ENCODE measurements around the gene PODN.

The PODN gene

DNA sequence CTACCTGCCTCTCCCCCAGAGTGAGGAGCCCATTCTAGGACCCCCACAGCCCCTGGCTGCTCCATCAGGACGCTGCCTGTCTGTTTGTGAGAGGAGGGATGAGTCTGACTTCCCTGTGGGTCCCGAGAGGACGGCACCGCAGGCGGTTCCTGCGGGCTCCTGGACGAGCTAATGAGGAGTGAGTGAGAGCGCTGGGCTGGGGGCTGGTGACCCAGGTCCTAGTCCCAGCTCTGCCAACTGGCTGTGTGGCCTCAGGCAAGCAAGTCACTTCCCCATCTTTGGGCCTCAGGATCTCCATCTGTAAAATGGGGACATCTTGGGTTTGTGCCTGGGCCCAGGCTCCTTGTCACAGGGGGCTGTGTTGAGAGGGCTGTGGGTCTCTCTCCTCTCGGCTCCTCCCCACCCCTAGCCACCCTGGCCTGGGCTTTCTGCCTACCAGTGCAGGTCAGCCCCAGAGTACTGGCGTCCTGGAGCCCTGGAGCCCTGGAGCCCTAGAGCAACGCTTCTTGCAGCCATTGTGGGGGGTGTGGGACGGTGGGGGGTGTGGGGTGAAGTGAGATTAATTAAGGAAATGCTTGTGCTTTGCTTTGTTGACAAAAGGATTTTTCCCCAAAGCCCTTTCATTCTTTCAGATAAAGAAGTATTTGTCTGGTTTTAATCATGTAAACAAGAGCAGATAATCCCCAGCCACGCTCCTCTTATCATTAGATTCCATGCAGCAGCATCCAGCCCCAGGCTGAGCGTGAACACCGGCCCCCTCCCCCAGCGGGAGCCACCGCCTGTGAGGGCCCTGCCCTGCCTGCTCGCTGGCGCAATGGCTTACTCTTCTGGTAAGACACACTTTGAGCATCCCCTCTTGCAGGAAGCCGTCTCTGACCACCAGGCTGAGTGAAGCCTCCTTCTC, 53.6 kb downstream of the PODN start:
- DNase-seq, result no peak

DNA sequence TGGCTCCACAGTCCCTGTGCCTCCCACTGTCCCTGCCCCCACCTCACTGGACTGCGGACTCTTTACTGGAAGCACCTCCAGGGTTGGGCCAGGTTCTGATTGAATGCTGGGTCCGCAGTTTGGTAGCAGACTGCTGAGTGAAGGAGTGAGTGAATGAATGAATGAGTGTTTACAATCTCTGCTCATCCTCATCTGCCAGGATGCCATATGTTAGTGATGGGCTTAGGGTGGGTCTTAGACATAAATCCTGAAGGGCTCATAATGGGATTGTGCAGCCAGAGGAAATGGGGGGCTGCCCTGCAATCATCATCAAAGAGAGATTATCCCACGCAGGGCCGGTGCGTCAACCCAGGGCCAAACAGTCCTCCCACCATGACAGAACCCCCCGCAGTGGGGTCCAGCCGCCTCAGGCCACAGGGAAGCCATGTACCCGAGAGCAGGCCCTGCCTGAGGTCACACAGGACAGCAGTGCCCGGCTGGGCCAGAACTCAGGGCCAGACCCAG, 54.3 kb downstream of the PODN start:
- no peak for DNase-seq

DNA sequence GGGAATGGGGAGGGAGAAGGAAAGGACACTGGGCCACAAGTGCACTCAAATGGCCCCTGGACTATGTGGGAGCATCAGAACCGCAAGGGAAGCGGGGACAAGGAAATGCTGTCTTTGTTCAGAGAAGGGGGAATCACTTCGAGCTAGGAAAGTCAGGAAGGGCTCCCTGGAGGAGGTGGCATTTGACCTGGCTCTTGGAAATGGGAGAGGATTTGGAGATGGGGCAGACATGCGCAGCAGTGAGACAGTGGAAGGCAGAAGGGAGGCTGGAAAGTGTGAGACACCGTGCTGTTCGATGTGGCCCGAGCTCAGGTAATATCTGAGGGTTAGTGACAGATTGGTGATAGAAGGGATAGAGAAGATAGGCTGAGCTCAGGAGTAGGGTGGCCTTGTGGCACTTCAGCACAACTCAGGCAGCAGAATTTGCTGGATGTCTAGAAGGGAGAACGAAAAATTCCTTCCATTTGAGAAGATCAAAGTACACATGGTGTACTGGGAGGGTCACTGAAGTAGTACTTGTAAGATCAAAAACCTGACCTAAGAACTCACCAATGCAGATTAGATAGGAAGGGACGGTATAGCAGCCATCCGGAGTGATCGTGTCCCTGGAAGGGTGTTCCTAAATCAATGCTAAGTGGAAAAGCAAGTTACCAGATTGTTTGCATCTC, 55.1 kb downstream of the PODN start:
- DNase-seq, result no peak

DNA sequence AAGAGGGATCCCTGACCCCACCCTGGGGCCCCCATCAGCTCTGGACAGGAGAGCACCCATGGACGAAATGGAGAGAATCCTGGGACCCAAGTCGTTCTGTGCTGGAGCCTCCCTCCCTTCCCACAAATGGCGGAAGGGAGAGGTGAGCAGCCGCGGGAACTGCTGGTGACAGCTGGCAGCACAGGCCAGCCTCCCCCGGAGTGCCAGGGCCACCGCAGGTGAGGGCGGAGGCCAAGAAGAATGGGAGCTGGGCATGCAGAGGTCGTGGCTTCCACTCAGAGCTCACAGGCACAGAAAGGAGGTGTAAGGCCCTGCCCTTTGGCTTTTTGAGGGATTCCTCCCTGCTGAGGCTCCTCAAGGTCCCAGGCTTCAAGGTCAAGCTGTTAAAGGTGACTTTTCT, 55.8 kb downstream of the PODN start:
- no peak for DNase-seq

DNA sequence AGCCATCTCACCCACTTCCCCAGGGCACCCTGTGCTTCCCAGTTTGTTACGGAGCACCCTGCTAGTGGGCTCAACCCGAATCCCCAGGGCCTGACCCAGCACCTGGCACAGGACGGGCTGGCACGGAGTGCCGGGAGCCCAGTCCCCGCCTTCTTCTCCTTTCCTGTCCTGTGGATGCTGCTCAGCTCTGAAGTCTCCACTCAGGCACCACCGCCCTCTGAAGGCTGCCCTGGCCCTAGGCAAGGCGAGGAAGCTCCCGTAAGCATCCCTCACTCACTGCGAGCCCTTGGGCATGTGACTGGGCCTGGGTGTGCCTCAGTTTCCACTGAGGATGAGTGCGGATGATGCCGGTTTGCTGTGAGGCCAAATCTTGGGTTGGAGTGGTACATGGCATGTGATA, 58.6 kb downstream of the PODN start:
- DNase-seq, result no peak

DNA sequence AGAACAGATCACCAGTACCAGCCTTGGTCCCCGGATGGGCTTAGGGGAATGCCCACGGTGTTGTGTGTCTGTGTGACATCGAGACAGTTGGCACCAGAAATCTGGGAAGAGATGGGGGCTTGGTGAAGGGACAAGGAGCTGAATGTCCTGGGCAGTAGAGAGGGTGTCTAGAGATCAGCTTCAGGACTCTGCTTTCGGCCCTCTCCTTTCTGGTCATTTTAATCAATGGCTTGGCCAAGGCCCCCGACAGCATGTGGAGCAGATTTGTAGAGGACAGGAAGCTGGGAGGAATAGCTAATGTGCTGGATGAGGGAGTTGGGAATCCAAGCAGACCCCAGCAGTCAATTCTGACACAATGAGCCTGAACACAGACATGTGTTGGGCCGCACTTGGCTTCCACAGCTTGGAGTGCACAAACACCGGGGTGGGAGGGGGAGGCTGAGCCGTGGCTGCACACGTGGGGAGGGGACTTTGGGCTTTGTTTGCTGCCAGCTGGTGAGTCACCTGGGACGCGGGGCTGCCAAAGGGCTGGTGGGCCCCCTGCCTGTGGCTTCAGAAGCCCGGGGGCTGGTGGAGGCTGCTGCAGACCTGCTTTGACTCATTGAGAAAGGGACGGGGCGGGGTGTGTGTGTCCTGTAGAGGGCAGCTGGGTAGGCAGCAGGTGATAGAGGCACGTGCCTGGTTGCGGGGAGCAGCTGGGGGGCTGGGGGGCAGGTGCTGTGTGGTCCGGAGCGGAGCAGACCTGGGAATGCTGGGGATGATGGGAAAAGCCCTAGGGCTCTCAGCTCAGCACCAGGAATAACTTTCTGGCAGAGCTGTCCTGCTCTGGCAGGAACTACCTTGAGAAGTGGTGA, 59.5 kb downstream of the PODN start:
- DNase-seq, result no peak

DNA sequence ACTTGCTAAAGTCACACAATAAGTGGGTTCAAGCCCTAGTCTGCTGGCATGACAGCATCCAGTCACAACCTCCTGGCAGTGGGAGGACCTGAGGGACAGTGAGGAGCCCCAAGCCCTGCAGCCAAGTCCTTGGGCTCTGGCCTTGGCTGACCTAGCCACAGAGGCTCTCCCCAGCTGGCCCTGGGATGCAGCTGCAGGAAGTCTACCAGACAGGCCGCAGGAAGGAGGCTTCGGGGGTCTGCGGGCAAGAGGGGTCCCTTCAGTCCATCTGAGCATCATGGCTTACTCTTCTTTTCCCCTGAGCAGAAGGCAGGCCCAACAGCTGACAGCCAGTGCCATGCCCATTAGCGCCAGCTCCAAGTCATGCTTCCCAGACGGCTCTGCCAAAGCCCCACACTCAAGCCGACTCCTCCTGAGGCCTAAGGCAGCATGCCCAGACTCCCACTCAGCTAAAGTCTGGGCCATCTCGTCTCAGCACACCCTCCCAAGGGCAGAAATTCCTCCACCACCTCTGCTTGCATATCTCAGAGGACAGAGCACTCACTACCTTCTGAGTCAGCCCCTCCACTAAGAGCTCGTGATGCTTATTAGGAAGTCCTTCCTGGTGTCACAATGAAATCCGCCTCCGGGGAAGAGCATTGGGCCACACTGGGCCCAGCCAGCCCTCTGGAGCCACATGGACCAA, 60.3 kb downstream of the PODN start:
- no peak for DNase-seq

DNA sequence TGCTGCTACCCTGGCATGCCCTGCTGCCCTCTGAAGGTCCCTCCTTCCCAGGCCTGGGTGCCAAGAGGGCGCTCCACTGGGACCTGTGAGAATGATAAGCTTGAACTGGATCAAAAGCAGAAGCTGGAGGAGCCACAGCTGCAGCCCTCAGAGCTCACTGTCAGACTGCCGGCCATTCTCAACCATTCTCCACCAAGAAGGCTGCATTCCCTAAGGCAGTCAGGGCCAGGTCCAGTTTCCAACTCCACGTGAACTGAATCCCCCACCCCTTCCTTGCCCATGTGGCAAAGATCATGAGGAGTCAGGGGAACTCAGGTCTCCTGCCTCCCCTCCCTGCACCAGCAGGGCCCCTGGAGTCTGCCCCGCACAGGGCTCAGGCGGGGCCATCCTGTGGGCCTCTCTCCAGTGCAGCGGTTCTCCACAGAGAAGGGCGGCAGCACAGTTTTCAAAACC, 61.0 kb downstream of the PODN start:
- no peak for DNase-seq

DNA sequence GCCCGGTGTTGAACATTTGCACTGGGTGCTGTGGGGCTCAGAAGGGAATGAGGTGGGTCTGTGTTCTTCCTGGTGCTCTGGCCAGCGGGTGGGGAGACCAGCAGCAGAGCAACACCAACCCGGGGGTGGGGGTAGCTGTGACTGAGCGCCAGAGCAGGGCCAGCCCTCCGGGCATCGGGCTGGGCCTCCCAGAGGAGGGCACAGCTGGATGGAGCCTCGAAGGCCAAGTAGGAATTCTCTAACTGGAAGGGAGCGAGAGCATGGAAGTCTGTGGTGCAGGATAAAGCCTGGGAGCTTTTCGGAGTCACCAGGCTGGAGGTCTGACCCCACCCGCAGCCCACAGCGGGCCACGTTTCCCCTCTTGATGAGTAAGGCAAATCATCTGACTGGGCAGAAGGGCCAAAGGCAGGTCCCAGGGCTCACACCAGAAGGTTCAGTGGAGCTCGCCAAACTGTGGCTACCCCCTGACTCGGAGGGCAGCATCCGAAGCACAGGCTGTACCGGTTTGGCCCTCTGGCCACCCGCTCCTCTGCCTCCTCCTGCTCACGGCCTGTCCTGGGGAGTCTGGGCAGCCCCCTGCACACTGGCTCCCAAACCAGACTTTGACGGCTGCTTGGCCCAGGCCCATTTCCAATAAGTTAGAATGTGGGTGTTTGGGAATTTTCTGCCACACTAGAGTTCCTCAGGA, 61.6 kb downstream of the PODN start:
- no peak for DNase-seq

DNA sequence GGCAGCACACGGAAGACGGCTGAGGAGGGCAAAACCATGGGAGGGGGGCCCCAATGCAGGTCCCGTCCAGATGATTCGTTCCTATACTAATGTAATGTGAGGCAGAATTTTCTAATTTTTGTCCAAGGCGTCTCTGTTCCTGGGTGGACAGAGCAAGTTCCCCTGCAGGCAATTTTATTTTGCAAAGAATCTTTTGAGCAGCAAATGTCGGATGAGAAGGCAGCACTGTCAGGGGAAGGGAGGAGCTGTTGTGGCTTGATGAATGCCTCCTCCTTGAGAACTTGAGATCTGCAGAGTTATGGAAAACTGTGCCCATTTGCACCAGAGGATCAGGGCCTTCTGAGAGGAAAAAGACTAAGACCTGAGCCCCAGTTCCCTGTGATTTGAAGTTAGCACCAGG, 63.1 kb downstream of the PODN start:
- no peak for DNase-seq

DNA sequence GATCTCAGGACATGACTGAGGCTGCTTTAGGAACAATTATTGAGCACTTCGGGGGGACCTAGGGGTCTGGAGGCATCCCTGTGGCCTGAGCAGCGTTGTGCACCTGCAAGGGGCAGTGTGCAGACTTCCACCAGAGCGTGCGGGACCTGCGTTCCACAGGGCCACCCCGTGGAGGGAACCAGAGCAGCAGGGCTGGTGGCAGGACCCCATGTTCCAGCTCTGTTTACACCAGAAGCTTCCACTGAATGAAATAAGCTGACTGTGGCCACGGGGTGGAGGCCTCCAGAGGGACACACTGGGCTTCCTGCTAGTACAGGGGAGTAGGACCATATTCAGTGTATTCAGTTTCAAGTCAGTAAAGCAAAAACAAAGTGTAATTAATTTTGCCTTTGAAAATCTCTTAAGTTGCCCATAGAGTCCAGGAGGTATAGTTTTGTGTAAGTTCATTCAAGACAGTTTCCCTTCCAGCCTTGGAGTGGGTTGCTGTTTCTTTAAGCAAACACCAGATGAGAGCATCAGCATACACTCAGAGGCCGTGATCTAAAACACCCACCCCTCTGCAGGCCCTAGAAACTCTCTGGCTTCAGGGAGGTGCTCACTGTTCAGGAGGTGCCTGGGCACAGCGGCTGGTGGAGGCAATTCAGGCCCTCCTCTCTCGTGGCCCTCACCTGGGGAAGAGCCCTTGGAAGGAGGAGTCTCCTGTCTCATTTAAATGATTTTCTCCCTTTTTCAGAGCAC, 63.8 kb downstream of the PODN start:
- no peak for DNase-seq

DNA sequence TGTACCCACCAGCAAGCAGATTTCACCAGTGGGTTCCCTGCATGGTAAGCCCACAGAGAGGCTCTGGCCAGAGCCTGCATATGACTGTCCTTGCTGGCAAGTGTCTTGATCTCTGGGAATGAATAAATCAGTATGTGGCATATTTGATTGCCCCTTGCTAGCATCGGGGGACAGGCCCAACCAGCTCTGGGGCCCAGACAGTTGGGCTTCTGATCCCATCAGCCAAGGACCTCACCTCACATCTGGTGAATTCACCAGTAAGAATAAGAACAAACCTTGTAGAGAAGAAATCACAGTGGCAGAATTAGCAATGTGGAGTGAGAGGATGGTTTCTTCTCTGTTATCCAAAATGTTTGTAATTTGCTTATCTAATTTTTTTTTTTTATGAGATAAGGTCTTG, 64.5 kb downstream of the PODN start:
- no peak for DNase-seq

DNA sequence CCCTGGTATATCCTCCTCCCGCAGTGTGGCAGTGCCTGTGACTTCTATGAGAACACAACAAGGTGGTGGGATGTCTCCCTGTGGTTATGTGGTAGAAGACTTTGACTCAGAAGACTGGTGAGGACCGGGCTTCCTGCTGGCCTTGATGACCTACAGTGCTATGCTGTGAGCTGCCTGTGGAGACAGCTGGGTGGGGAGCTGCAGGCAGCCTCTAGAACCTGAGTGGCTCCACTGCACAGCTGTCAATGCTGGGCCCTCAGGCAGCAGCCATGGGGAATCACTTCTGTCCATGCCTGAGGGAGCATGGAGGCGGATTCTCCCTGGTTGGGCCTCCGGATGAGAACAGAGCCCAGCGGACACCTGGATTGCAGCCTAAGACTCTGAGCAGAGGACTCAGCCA, 65.5 kb downstream of the PODN start:
- no peak for DNase-seq

DNA sequence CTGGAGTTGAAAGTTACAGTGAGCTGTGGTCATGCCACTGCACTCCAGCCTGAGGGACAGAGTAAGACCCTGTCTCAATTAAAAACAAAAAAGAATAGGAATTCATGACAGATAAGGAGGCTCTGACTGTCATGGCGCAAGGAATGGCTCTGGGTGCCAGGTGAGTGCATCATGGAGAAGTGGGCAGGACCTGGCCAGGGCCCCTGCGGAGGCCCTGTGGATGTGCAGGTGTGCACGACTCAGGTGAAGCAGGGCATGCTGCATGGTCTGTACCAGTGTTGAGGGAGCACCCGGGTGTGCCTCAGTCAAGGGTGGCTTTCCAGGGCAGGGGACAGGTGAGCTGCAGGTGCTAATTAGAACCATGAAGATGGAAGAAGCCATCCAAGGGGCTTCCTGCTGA, 66.4 kb downstream of the PODN start:
- no peak for DNase-seq

DNA sequence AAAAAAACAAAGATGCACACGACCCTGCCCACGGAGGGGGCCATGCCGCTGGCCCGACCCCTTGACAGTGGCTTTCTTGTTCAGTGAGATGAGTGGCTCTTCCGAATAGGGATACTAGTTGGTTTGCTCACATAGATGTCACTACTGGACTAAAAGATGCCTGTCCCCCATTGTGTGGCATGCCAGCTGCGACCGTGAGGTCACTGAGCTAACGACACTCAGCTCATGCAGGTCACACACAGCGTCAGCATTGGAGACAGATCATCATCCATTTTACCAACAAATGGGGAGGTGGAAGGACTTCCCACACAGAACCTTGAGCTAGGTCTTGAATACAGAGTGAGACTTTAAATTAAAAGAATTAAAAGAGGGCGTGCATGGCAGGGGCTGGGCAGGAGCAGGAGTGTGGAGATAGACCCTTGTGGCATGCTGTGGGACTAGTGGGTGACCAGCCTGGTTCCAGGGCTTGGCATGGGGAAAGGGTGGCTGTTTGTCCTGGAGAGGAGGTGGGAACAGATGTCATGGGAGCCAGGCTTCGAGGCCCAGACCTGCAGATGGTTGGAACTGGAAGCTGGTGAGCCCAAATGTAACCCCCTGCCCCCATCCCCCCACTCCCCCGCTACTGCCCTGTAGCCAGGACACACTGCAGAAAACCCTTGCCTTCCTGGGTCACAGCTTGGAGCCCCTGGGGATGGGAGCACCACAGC, 68.0 kb downstream of the PODN start:
- DNase-seq, result no peak

DNA sequence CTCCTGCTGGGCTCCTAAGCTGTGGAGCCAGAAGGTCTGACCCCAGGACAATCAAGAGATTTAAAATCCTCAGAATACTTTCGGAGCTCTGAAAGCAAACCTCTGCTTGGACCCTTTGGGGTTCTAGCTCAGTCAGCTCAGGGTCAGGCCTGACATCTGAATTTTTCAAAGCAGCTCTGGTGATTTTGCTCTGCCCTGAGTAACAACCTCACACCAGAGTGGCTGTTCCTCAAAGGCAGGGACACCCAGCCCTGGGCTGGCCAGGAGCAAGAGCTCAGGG, 68.5 kb downstream of the PODN start:
- DNase-seq, result no peak

DNA sequence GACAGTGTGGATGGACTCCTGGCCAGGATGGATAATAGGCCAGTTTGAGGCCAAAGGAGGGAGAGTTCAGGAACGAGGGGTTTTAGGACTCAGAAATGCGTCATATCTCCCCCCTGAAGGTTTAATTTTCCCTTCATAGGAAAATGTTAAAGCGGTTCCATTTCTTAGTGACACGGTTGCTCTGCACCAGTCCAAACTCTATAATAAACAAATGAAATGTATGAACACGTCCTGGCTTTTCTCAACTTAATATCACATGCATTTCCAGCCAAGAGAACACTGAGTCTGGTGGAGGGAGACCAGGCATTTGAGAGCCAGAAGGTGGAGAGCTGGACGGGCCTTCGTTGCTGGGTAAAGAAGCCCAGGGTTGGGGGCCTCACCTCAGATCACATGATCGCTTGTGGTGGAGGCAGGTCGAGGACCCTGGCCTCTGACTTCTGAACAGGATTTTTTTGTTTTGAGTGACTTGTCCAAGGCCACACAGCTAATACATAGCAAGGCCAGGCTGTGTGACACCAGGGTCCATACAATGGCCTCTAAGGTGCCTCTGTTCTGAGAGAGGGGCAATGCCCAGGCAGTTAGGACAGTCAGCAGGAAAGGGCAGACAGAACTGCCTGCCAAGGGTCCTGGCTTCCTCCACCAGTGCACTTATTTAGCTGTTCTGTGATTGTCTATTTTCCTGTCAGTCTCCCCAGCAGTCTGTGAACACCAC, 69.0 kb downstream of the PODN start:
- no peak for DNase-seq

DNA sequence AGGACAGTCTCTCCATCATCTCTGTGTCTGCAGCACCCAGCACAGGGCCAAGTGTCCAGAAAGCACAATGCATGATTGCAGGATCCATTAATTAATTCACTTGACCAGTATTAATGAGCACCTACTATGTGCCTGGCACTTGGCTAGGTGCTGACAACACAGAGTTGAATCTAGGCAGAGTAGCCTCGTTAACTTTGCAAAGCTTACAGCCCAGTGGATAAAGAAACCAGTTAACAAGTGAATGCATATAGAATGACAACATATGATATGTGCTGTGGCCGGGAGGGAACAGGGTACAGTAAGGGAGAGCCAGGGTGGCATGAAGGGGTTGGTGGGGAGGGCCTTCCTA, 69.6 kb downstream of the PODN start:
- DNase-seq, result no peak

DNA sequence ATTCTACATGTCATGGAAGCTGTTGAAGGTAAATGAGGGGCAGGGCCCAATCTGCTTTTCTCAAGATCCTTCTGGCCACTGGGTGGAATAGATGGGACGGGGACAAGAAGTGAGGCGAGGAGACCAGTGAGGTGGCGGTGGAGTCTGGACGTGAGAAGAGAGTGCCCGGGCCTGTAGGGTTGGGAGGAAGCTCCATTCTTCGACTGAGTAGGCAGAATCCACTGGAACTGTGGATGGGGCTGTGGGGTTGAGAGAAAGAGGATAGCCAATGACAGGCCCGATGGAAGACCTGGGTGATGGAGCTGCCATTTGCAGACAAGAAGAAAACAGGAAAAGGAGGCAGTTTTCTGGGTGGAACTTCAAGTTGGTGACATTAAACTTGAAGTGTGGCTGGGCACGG, 70.2 kb downstream of the PODN start:
- no peak for DNase-seq

DNA sequence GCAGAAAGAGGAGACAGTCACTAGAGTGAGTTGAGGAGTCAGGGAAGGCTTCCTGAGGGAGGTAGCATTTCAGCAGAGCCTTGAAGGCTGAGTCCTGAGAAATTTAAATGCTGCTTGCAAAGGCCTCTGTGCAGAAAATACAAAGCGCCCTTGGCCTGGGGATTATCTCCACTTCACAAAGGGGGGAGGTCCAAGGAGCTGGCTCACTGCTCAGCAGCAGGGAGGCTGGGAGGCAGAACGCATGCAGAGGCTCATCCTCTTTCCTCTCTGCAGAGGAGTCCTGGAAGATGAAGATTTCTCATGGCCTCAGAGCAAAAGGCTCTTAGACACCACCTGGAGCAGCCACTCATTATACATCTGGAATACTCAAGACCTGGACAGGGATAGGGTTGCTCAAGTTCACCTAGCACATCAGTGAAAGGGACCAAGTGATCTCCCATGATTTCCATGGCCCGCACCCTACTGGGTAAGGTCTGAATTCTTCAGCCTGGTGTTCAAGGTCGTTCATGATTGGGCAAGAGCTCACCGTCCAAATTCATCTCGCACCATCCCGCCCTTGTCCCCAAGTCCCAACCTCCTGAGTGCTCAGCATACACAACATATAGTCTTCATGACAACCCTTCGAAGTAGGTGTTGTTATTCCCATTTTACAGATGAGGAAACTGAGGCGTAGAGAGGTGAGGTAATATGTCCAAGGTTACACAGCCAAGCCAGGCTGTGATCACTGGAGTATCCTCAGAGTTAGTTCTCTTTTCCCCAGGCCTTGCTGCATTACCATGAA, 71.4 kb downstream of the PODN start:
- no peak for DNase-seq
